ENCODE measurements around the gene NELFB.
"Not testable (repeated sequence)": the region's sequence is repeated elsewhere in the genome, so short reads cannot be mapped to it uniquely, and the experiment has no call there.

Gene NELFB

GRCh38 chr9:137247135-137247915 lies 7.8 kb upstream of the NELFB start:
- no peak for DNase-seq (ENCODE audit: low read depth, low spot score)

DNA sequence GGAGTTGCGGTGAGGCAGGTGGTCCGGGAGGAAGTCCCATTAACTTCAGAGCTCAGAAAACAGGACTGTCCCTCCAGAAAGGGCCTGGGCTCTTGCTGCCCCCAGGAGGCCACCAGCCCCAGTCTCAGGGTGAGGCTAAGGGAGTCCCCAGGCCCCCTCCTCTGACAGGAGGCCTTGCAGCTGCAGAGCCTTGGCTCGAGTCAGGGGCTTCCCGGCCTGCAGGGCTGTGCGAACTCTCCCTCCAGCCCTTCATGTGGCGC lies 7.3 kb upstream of the NELFB start:
- no peak for DNase-seq (ENCODE audit: low read depth, low spot score)

- DNase-seq (ENCODE audit: low read depth, low spot score) = no peak
These were observed 4.6 kb upstream of the NELFB start for GRCh38 chr9:137250329-137251193.

DNA sequence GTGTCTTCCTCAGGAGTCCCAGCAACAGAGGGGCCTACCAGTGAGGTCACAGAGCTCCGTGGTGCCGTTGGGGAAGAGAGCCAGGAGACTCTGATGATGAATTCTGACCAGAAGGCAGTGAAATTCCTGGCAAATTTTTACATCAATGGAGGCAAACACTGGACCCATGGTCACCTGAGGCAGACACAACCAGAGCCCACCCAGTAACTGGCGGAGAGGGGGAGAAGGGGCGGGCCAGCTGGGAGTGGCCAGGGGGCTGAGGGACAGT lies 4.0 kb upstream of the NELFB start, which contains the start of gene STPG3:
TSS of gene STPG3 (plus strand) at position 93 of the 268 bp plus-strand sequence. CDS start at position 94, 1 bp downstream.
- DNase-seq (ENCODE audit: low read depth, low spot score) = no peak

- no peak for DNase-seq (ENCODE audit: low read depth, low spot score)
These were observed 3.4 kb upstream of the NELFB start for GRCh38 chr9:137251490-137252268.

DNA sequence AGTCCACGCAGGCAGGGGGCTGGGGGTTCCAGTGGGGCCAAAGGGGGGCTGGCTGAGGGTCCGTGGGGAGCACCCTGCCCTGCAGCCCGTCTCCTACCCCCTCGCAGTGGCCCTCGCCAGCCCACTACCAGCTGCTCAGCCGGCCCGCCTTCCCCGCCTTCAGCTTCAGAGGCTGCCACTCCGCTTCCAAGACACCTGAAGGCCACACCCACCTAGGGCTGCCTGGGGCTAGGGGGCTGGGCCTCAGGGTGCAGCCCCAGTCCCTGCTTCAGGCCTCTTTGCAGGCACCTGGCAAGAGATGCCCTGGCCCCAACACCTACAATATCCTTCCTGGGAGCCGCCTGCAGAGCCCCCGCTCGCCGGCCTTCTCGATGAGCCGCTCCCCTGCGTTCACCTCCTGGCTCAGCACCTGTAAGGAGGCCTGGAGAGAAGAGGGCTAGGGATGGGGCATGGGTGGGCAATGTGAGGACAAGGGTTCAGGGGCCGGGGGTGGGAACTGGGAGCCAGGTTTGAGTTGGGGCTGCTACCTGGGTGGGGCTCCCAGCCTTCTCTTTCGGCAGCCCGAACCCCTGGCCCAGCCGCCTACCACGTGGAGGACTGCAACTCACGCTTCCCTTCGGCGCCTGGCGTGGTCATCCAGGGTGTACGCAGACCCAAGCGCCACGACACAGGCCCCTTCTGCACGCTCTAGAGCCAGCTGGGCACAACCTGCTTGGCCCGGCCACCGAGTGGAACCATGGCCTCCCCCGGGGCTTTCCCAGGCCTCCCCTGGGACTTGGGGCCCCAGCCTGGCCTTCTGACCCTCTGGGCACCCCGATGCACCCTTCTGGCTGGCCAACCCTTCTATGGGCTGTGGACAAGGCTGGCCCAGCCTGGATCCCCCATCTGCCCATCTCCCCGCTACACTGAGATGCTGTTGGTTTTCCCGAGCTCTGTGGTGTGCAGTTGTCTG lies 2.3 kb upstream of the NELFB start:
- no peak for DNase-seq (ENCODE audit: low read depth, low spot score)

- no peak for DNase-seq (ENCODE audit: low read depth, low spot score)
These were observed 1.2 kb upstream of the NELFB start for GRCh38 chr9:137253717-137254623.

DNA sequence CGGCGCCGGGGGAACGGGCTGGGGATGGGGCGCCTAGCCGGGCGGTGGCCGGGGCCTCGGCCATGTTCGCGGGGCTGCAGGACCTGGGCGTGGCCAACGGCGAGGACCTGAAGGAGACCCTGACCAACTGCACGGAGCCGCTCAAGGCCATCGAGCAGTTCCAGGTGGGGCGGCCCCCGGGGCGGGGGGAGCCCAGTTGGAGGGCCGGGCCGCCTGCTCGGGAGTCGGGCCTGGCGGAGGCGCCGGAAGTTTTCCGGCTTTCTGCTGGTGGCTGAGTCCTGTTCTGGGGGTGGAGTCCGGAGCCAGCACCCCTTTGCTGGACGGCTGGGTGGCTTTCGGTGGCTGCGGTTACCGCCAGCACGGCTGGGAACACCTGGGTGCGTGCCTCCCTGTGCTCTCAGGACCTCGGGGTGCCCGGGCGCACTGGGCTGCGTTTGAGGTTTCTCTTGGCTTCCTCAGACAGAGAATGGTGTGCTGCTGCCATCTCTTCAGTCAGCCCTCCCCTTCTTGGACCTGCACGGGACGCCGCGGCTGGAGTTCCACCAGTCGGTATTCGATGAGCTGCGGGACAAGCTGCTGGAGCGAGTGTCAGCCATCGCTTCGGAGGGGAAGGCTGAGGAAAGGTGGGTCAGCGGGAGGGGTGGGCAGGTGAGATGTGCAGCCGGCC lies 454 bp downstream of the NELFB start:
- no peak for DNase-seq (ENCODE audit: low read depth, low spot score)

- no peak for DNase-seq (ENCODE audit: low read depth, low spot score)
These were observed 1.2 kb downstream of the NELFB start for GRCh38 chr9:137256362-137256761.

DNA sequence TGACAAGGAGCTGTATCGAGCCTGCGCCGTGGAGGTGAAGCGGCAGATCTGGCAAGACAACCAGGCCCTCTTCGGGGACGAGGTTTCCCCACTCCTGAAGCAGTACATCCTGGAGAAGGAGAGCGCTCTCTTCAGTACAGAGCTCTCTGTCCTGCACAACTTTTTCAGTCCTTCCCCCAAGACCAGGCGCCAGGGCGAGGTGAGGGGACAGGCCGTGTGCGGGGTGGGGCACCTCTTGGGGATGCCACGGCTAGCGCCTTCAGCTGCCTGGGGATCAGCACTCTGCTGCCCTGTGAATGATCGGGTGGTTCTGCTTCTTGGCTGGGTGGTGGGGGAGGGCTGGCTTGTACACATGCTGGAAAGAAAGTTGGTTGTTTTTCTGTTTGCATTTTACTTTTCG lies 1.7 kb downstream of the NELFB start:
- no peak for DNase-seq (ENCODE audit: low read depth, low spot score)

GRCh38 chr9:137262173-137262908 lies 7.2 kb downstream of the NELFB start:
- DNase-seq (ENCODE audit: low read depth, low spot score) = not testable (repeated sequence)

DNA sequence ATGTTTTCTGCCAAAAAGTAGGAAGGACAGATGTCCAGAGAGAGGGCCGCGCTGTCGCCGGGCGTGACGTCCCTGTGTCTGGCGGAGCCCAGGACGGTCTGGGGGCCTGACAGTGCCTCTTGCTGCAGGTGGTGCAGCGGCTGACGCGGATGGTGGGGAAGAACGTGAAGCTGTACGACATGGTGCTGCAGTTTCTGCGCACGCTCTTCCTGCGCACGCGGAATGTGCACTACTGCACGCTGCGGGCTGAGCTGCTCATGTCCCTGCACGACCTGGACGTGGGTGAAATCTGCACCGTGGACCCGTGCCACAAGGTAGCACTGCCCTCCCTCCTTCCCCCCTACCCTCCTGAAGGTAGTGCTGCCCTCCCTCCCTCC lies 7.8 kb downstream of the NELFB start:
- no peak for DNase-seq (ENCODE audit: low read depth, low spot score)

DNA sequence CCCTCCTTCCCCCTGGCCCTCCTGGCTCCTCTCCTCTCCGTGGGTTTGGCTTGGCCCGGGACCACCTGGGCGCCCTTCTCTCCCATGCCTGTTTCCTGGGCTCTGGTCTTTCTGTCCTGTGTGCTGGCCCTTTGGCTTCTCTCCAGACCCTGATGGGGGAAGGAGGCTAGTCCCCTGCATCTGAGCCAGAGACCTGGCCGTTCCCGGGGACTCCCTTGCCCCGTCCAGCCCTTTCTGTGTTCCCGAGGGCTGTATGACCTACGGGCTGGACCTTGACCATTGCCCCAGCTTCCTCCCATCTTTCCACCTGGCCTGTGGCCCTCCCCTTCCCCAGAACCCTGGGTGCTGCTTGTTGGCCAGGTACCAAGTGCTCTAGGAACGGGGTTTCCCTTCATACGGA lies 8.4 kb downstream of the NELFB start:
- DNase-seq (ENCODE audit: low read depth, low spot score) = no peak

DNA sequence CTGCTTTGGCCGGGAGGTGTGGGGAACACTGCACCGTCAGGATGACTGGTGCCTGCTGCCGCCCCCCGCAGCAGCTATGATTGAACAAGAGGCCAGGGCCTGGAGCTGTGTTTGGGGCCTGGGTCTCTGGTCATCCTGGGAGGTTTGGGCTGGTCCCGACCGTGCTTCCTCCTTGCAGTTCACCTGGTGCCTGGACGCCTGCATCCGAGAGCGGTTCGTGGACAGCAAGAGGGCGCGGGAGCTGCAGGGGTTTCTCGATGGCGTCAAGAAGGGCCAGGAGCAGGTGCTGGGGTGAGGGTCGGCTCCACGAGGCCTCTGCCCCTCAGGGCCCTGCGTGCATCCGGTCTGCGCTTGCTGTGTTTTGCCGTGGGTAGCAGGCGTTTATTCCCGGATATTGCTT lies 8.9 kb downstream of the NELFB start:
- no peak for DNase-seq (ENCODE audit: low read depth, low spot score)

DNA sequence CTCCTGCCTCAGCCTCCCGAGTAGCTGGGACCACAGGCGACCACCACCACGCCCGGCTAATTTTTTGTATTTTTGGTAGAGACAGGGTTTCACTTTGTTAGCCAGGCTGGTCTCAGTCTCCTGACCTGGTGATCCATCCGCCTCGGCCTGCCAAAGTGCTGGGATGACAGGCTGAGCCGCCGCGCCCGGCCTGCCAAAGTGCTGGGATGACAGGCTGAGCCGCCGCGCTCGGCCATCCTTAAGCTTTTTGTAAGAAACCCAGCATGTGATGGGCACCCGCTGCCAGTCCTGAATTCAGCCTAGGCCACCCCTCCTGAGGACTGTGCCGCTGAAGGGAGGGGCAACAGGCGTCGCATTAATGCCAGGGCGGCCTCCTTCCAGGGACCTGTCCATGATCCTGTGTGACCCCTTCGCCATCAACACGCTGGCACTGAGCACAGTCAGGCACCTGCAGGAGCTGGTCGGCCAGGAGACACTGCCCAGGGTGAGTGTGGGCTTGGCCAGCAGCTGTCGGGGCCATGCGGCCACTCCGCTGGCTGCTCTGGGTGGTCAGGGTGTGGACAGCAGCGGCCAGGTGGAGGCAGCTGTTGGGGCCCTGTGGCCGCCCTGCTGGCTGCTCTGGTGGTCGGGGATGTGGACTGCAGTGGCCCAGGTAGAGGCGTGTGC lies 10.5 kb downstream of the NELFB start:
- DNase-seq (ENCODE audit: low read depth, low spot score) = no peak

- no peak for DNase-seq (ENCODE audit: low read depth, low spot score)
These were observed 11.0 kb downstream of the NELFB start for GRCh38 chr9:137266162-137266527.

- DNase-seq (ENCODE audit: low read depth, low spot score) = no peak
These were observed 11.7 kb downstream of the NELFB start for GRCh38 chr9:137266585-137267453.

- no peak for DNase-seq (ENCODE audit: low read depth, low spot score)
These were observed 12.8 kb downstream of the NELFB start for GRCh38 chr9:137267933-137268355.

All from activated naive CD8-positive, alpha-beta T cell treated with anti-CD3 and anti-CD28 coated beads, Interleukin-2, amount 50 U/mL, for 16 hours (primary cell).